ENCODE results near the gene PCDH18. TPM values are rescaled to one million over a fixed set of nuclear protein-coding genes. Genes with fewer than 3 reads are reported as not detected.
"Not testable (repeated sequence)": the region's sequence is repeated elsewhere in the genome, so short reads cannot be mapped to it uniquely, and the experiment has no call there.

PCDH18 gene
- total RNA-seq, 3 donors from 2014 or later: 0.03 to 0.14 (median 0.05) TPM

GRCh38 chr4:137519406-137519805 lies 12.9 kb downstream of the PCDH18 start:
- Mint-ChIP-seq H3K4me1 (ENCODE audit: low read depth) (no peaks in the 10 kb centered on the region), H3K36me3 (ENCODE audit: insufficient read depth) (no peaks in the 10 kb centered on the region), H3K4me3 (no peak overlapping the region), H3K27me3 (ENCODE audit: low read depth) (no peaks in the 10 kb centered on the region), H3K9me3 (peaks cover 3% of the 10 kb centered on the region)
- no peak for DNase-seq
- no peak for ATAC-seq

- not testable (repeated sequence) for H3K4me3 Mint-ChIP-seq; H3K27me3 Mint-ChIP-seq (ENCODE audit: low read depth)
Observed at GRCh38 chr4:137517323-137517722, 15.0 kb downstream of the PCDH18 start.

GRCh38 chr4:137514406-137515111 lies 17.7 kb downstream of the PCDH18 start:
- H3K27me3 Mint-ChIP-seq (ENCODE audit: low read depth): no peaks in the 10 kb centered on the region
- H3K9me3 Mint-ChIP-seq: peaks cover 4% of the 10 kb centered on the region
- H3K4me3 Mint-ChIP-seq: no peak overlapping the region
- no peaks in the 10 kb centered on the region for H3K4me1 Mint-ChIP-seq (ENCODE audit: low read depth)
- no peaks in the 10 kb centered on the region for H3K36me3 Mint-ChIP-seq (ENCODE audit: insufficient read depth)
- ATAC-seq (no peak), DNase-seq (no peak)

More at GRCh38 chr4:137517323-137517722, 15.0 kb downstream of the PCDH18 start:
- ATAC-seq; H3K4me1 Mint-ChIP-seq (ENCODE audit: low read depth); H3K36me3 Mint-ChIP-seq (ENCODE audit: insufficient read depth); DNase-seq; H3K9me3 Mint-ChIP-seq: not testable (repeated sequence)

GRCh38 chr4:137510557-137511265 lies 21.6 kb downstream of the PCDH18 start:
- Mint-ChIP-seq H3K4me3 (no peak overlapping the region), H3K27me3 (ENCODE audit: low read depth) (no peaks in the 10 kb centered on the region), H3K9me3 (peaks cover 4% of the 10 kb centered on the region), H3K4me1 (ENCODE audit: low read depth) (no peaks in the 10 kb centered on the region), H3K36me3 (ENCODE audit: insufficient read depth) (no peaks in the 10 kb centered on the region)
- ATAC-seq (no peak), DNase-seq (no peak)

GRCh38 chr4:137509855-137510282 lies 22.4 kb downstream of the PCDH18 start:
- Mint-ChIP-seq H3K27me3 (ENCODE audit: low read depth) (no peaks in the 10 kb centered on the region), H3K4me1 (ENCODE audit: low read depth) (no peaks in the 10 kb centered on the region), H3K4me3 (no peak overlapping the region), H3K36me3 (ENCODE audit: insufficient read depth) (no peaks in the 10 kb centered on the region), H3K9me3 (peaks cover 4% of the 10 kb centered on the region)
- ATAC-seq: no peak
- no peak for DNase-seq

- H3K4me1 Mint-ChIP-seq (ENCODE audit: low read depth): no peaks in the 10 kb centered on the region
- H3K36me3 Mint-ChIP-seq (ENCODE audit: insufficient read depth): no peaks in the 10 kb centered on the region
- H3K27me3 Mint-ChIP-seq (ENCODE audit: low read depth): no peaks in the 10 kb centered on the region
- no peaks in the 10 kb centered on the region for H3K9me3 Mint-ChIP-seq
- ATAC-seq (no peak), DNase-seq (no peak)
- no peak overlapping the region for H3K4me3 Mint-ChIP-seq
Observed at GRCh38 chr4:137502339-137503129, 29.8 kb downstream of the PCDH18 start.

GRCh38 chr4:137496267-137496666 lies 36.0 kb downstream of the PCDH18 start:
- ATAC-seq; H3K4me3 Mint-ChIP-seq; H3K9me3 Mint-ChIP-seq; DNase-seq; H3K4me1 Mint-ChIP-seq (ENCODE audit: low read depth); H3K27me3 Mint-ChIP-seq (ENCODE audit: low read depth); H3K36me3 Mint-ChIP-seq (ENCODE audit: insufficient read depth): not testable (repeated sequence)

- Mint-ChIP-seq H3K27me3 (ENCODE audit: low read depth) (no peaks in the 10 kb centered on the region), H3K4me1 (ENCODE audit: low read depth) (no peaks in the 10 kb centered on the region), H3K36me3 (ENCODE audit: insufficient read depth) (no peaks in the 10 kb centered on the region), H3K9me3 (no peaks in the 10 kb centered on the region), H3K4me3 (no peak overlapping the region)
- no peak for ATAC-seq
- no peak for DNase-seq
Observed at GRCh38 chr4:137495578-137495977, 36.7 kb downstream of the PCDH18 start.

GRCh38 chr4:137483313-137483959 lies 48.9 kb downstream of the PCDH18 start:
- not testable (repeated sequence) for H3K9me3 Mint-ChIP-seq; H3K4me1 Mint-ChIP-seq (ENCODE audit: low read depth); H3K27me3 Mint-ChIP-seq (ENCODE audit: low read depth); DNase-seq; H3K36me3 Mint-ChIP-seq (ENCODE audit: insufficient read depth); ATAC-seq; H3K4me3 Mint-ChIP-seq

GRCh38 chr4:137479657-137480056 lies 52.6 kb downstream of the PCDH18 start:
- not testable (repeated sequence) for H3K4me1 Mint-ChIP-seq (ENCODE audit: low read depth); ATAC-seq; H3K9me3 Mint-ChIP-seq; DNase-seq; H3K36me3 Mint-ChIP-seq (ENCODE audit: insufficient read depth); H3K4me3 Mint-ChIP-seq; H3K27me3 Mint-ChIP-seq (ENCODE audit: low read depth)

- no peaks in the 10 kb centered on the region for H3K36me3 Mint-ChIP-seq (ENCODE audit: insufficient read depth)
- peaks cover 4% of the 10 kb centered on the region for H3K9me3 Mint-ChIP-seq
- no peaks in the 10 kb centered on the region for H3K4me1 Mint-ChIP-seq (ENCODE audit: low read depth)
- DNase-seq (no peak), ATAC-seq (no peak)
- H3K27me3 Mint-ChIP-seq (ENCODE audit: low read depth): no peaks in the 10 kb centered on the region
- no peak overlapping the region for H3K4me3 Mint-ChIP-seq
Observed at GRCh38 chr4:137476345-137476744, 55.9 kb downstream of the PCDH18 start.

- no peak for DNase-seq
- Mint-ChIP-seq H3K9me3 (no peaks in the 10 kb centered on the region), H3K4me3 (no peak overlapping the region), H3K27me3 (ENCODE audit: low read depth) (no peaks in the 10 kb centered on the region), H3K4me1 (ENCODE audit: low read depth) (no peaks in the 10 kb centered on the region), H3K36me3 (ENCODE audit: insufficient read depth) (no peaks in the 10 kb centered on the region)
- ATAC-seq: no peak
Observed at GRCh38 chr4:137474711-137475301, 57.5 kb downstream of the PCDH18 start.

- Mint-ChIP-seq H3K4me3 (no peak overlapping the region), H3K27me3 (ENCODE audit: low read depth) (no peaks in the 10 kb centered on the region), H3K36me3 (ENCODE audit: insufficient read depth) (no peaks in the 10 kb centered on the region), H3K9me3 (no peaks in the 10 kb centered on the region), H3K4me1 (ENCODE audit: low read depth) (no peaks in the 10 kb centered on the region)
- ATAC-seq: no peak
- no peak for DNase-seq
Observed at GRCh38 chr4:137471895-137472294, 60.4 kb downstream of the PCDH18 start.

- H3K27me3 Mint-ChIP-seq (ENCODE audit: low read depth): no peaks in the 10 kb centered on the region
- H3K9me3 Mint-ChIP-seq: no peaks in the 10 kb centered on the region
- no peak for DNase-seq
- no peaks in the 10 kb centered on the region for H3K36me3 Mint-ChIP-seq (ENCODE audit: insufficient read depth)
- H3K4me1 Mint-ChIP-seq (ENCODE audit: low read depth): no peaks in the 10 kb centered on the region
- H3K4me3 Mint-ChIP-seq: no peak overlapping the region
- no peak for ATAC-seq
Observed at GRCh38 chr4:137471461-137471860, 60.8 kb downstream of the PCDH18 start.

All from activated T-cell treated with anti-CD3 and anti-CD28 coated beads, Interleukin-2, amount 50 U/mL, for 4 hours (primary cell).